Measurements from ENCODE around the gene HES7.

Gene HES7

DNA sequence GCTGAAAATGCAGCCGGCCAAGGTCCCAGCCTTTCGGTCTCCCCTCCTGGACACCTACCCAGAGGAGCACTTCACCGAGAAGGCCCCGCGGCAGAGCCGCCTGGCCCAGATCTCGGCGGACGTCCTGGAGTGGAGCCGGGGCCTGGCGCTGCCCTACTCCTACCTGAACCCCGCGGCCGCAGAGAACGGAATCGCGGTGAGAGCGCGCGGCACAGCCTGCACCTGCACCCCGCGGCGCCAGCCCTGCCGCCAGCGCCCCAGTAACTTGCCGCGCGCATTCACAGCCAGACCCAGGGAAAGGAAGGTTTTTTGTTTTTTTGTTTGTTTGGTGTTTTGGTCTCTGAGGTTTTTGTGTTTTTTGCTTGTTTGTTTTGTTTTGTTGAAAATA, 51.6 kb downstream of the HES7 start:
- no peak for TF ChIP-seq POLR2AphosphoS5 (IDR thresholded peaks at IDR 0.05; ENCODE audit: low read depth, low read length)
- no peak for TF ChIP-seq POLR2A (IDR thresholded peaks at IDR 0.05; ENCODE audit: low read depth, low read length)
- TF ChIP-seq TAF1 (IDR thresholded peaks at IDR 0.05; ENCODE audit: borderline replicate concordance, low read depth, low read length): no peak
- FAIRE-seq: no peak
- DNase-seq (ENCODE audit: insufficient read length): no peak

DNA sequence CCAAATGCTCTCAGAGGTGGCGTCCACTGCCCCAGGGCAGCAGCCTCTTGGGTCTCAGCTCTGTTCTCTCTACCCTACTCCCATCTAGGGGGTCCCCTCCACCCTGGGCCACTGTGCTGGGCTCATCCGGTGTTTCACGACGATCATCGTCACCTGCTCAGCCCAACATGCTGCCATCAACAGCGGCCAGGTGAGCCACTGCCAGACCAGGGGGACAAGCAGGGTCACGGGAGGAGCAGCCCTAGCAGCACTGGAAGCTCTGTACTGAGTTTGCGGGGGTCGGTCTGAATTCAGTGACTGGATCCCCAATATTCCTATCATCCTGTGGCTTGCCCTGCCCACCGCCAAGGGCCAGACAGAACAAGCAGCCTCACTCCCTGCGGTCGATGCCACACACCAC, 52.4 kb downstream of the HES7 start:
- FAIRE-seq (no peak), DNase-seq (ENCODE audit: insufficient read length) (no peak)
- no peak for TF ChIP-seq POLR2A (IDR thresholded peaks at IDR 0.05; ENCODE audit: low read depth, low read length)
- no peak for TF ChIP-seq TAF1 (IDR thresholded peaks at IDR 0.05; ENCODE audit: borderline replicate concordance, low read depth, low read length)
- no peak for TF ChIP-seq POLR2AphosphoS5 (IDR thresholded peaks at IDR 0.05; ENCODE audit: low read depth, low read length)
